ENCODE results near the gene ALKBH5. TPM values are rescaled to one million over a fixed set of nuclear protein-coding genes. Genes with fewer than 3 reads are reported as not detected.
A peak's percentile ranks its signal among the peaks of the same experiment; 100 is the strongest.

ALKBH5 gene
- total and polyA plus RNA-seq, 10 of the 15 experiments (the other 5 are each of a cell fraction or from before 2014, with no cell fraction given), result 13.7 to 99.9 (median 52.4) TPM

- RAD21 ChIA-PET (ENCODE audit: unreplicated experiment), result no interaction called here
- H3K36me3 ChIP-seq (ENCODE audit: control insufficient read depth in 2 of 2, insufficient read depth in 2 of 2, low read length in 1 of 2), result peaks cover 3 to 30% of the 10 kb centered on the region in 2 experiments
- no peak overlapping the region for H3K4me3 ChIP-seq
- no TSS peak for BruUV-seq (replicated peaks)
- WGBS (ENCODE audit: insufficient coverage, insufficient replicate concordance, low lambda C conversion rate, missing lambda C conversion rate), result 81% methylated on average over 40 of the region's 46 CpGs
- H2AFZ ChIP-seq (ENCODE audit: control insufficient read depth, low read depth, low read length), result no peak overlapping the region
- no peaks in the 10 kb centered on the region for H3K9me3 ChIP-seq (replicated peaks; ENCODE audit: control insufficient read depth, insufficient read depth, low read length)
- H3K4me1 ChIP-seq (ENCODE audit: control insufficient read depth, insufficient read depth, low read length), result no peaks in the 10 kb centered on the region
- CTCF ChIA-PET, result interaction anchor here (0.6 to 1.2 kb wide), 2 partner anchors 9 to 342 kb away, joined by 3 to 6 read pairs; no protein-coding TSS in a partner anchor
- ATAC-seq (peak; percentile 84), FAIRE-seq (no peak), DNase-seq (ENCODE audit: low read depth, low spot score) (no peak)
- no peak overlapping the region for H3K9ac ChIP-seq (ENCODE audit: control insufficient read depth, insufficient read depth, low read length)
- H3K27ac ChIP-seq (ENCODE audit: control insufficient read depth, insufficient read depth), result no peak overlapping the region
- no peak overlapping the region for H3K4me2 ChIP-seq (ENCODE audit: control insufficient read depth, insufficient read depth)
- POLR2A ChIA-PET, result no interaction called here
- in situ Hi-C loops (cut with MboI) (no loop called here), intact Hi-C loops (cut with micrococcal nuclease; ENCODE audit: unreplicated experiment) (no loop called here)
- H3K79me2 ChIP-seq (ENCODE audit: control insufficient read depth, insufficient read depth, low read length), result no peaks in the 10 kb centered on the region
- no peaks in the 10 kb centered on the region for H4K20me1 ChIP-seq (ENCODE audit: control insufficient read depth, insufficient read depth)
- no peaks in the 10 kb centered on the region for H3K27me3 ChIP-seq (replicated peaks in 1 of 2; ENCODE audit: control insufficient read depth in 2 of 2, insufficient read depth in 2 of 2, low read length in 1 of 2)
- TF ChIP-seq TCF7 (IDR thresholded peaks at IDR 0.05; ENCODE audit: borderline replicate concordance) (no peak), TARDBP (IDR thresholded peaks at IDR 0.05; ENCODE audit: borderline replicate concordance) (no peak), SREBF1 (IDR thresholded peaks at IDR 0.05; ENCODE audit: low read length) (no peak), RELB (IDR thresholded peaks at IDR 0.05; ENCODE audit: low read depth) (no peak), PAX8 (IDR thresholded peaks at IDR 0.05) (no peak), SUZ12 (IDR thresholded peaks at IDR 0.05; ENCODE audit: unreplicated experiment) (no peak), ZNF274 (IDR thresholded peaks at IDR 0.05; ENCODE audit: insufficient read depth, insufficient read length) (no peak), IRF4 (IDR thresholded peaks at IDR 0.05; ENCODE audit: low read depth, low read length) (no peak), ZBTB33 (IDR thresholded peaks at IDR 0.05) (no peak), ELK1 (IDR thresholded peaks at IDR 0.05; ENCODE audit: low read depth, low read length) (no peak), SMC3 (IDR thresholded peaks at IDR 0.05; ENCODE audit: borderline replicate concordance, low read length) (no peak)
- TF ChIP-seq, protein P1, sequence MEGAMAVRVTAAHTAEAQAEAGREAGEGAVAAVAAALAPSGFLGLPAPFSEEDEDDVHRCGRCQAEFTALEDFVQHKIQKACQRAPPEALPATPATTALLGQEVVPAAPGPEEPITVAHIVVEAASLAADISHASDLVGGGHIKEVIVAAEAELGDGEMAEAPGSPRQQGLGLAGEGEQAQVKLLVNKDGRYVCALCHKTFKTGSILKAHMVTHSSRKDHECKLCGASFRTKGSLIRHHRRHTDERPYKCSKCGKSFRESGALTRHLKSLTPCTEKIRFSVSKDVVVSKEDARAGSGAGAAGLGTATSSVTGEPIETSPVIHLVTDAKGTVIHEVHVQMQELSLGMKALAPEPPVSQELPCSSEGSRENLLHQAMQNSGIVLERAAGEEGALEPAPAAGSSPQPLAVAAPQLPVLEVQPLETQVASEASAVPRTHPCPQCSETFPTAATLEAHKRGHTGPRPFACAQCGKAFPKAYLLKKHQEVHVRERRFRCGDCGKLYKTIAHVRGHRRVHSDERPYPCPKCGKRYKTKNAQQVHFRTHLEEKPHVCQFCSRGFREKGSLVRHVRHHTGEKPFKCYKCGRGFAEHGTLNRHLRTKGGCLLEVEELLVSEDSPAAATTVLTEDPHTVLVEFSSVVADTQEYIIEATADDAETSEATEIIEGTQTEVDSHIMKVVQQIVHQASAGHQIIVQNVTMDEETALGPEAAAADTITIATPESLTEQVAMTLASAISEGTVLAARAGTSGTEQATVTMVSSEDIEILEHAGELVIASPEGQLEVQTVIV (IDR thresholded peaks at IDR 0.05; ENCODE audit: borderline replicate concordance, partially characterized antibody), result no peak
- SMC1A ChIA-PET (ENCODE audit: uncharacterized antibody, unreplicated experiment), result no interaction called here
Observed at GRCh38 chr17:18246880-18247612, 63.4 kb downstream of the ALKBH5 start.

Measured in GM12878 (cell line).